Stimulated activated CD8-positive, alpha-beta memory T cell treated with anti-CD3 and anti-CD28 coated beads, Interleukin-2, amount 100 ng/mL, for 1 hour (primary cell): Measurements from ENCODE around the gene ABCA6.

Experiments
- DNase-seq, 2 donors: peaks; one replicate each; pipeline ENCODE4 v3.0.0-alpha.2; 2020; ENCODE audit warnings: low read depth in 2 of 2

ABCA6 gene

DNA sequence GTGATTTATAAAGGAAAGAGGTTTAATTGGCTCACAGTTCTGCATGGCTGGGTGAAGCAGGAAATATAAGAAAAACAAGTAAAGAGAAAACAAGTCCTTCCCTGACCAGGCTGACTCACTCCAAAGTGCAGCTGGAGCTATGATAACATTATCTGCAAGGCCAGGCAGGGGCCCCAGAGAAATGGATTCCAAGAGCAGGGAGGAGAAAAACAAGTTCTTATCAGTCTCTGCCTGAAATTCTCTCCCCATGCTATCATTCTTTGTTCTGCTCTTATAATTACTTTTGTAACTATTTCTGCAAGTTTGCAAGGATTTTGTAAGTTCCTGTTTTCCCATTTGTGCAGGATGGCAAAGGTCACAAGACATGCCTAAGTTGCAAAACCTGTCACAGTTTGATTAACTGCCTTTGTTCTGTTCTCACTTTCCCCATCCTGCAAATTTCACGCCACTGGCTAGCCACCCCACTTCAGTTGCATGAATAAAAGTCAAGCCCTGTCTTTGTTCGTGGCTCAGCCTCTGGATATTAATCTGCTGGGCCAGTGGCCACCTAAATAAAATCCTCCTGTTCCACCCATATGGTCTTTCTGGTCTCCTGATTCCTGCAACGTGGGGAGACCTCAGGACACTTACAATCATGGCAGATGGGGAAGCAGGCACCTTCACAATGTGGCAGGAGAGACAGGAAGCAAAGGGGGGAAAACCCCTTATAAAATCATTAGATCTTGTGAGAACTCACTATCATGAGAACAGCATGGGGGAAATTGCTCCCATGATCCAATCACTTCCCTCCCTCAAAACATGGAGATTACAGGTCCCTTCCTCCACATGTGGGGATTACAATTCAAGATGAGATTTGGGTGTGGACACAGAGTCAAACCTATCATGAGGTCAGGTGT, 94.1 kb downstream of the ABCA6 start:
- no peak for DNase-seq

GRCh38 chr17:69046121-69046807, 95.4 kb downstream of the ABCA6 start:
- no peak for DNase-seq

DNA sequence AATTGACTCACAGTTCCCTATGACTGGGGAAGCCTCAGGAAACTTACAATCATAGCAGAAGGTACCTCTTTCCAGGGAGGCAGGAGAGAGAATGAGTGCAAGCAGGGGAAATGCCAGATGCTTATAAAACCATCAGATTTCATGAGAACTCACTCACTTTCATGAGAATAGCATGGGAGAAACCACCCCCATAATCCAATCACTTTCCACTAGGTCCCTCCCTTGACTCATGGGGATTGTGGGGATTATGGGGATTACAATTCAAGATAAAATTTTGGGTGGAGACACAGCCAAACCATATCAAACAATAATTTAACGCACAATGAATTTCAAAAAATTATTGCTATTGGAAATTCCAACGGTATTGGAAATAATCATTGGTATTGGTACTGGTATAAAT, 96.0 kb downstream of the ABCA6 start:
- no peak for DNase-seq

GRCh38 chr17:69044371-69044770, 97.3 kb downstream of the ABCA6 start:
- no peak for DNase-seq

DNA sequence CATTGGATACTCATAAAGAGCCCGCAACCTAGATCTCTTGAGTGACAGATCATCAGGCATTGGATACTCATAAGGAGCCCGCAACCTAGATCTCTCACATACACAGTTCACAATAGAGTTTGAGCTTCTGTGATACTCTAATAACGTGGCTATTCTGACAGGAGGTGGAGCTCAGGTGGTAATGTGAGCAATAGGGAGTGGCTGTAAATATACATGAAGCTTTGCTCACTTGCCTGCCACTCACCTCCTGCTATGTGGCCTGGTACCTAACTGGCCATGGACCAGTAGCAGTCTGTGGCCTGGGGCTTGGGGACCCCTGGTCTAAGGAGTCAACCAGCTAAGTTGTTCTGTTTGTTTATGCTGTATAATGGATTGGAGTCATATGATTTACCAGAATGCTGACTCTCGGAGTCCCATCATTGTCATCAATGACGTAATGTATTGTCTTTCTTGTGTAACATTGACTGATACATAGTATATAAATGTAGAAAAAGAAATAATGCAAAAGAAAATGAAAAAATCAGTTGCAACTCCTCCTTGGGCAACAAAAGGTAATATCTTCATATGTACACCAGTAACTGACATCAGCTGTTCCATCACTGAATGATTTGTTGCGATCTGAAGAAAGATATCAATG, 98.5 kb downstream of the ABCA6 start:
- DNase-seq: no peak

DNA sequence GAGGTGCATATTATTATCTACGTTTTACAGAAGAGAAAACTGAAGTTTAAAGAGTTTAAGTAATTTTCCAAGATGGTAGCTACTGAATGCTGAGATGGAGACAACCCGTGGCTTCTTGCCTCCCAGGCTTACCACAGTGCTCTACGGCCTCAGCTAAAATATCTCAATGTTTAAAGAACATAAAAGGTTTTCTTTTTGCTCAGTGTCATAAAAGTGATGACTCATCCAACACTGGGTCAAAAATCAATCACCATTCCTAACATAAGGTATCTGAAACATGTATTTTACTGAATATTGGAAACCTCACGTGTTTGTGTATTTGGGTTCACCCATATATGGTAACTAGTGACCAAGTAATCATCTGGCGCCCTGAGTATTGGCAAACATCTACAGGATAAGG, 99.4 kb downstream of the ABCA6 start:
- DNase-seq: no peak

GRCh38 chr17:69031839-69032238, 109.9 kb downstream of the ABCA6 start:
- no peak for DNase-seq

- DNase-seq: no peak
Measured at GRCh38 chr17:69030169-69030568, 111.5 kb downstream of the ABCA6 start.
